Nephron (organoid): ENCODE measurements around the gene NEK11.

Experiments
- H3K27ac Mint-ChIP-seq, 3 experiments: 2 replicates each; pipeline ENCODE4 v1.8.0; 2020; ENCODE audit warnings: mixed read lengths in 3 of 3, mild to moderate bottlenecking in 2 of 3, moderate library complexity in 1 of 3
- H3K27me3 Mint-ChIP-seq: 2 replicates; pipeline ENCODE4 v1.8.0; 2021; ENCODE audit warnings: low read depth, mild to moderate bottlenecking, moderate library complexity, mixed read lengths
- H3K36me3 Mint-ChIP-seq: 2 replicates; pipeline ENCODE4 v1.8.0; 2020; ENCODE audit warnings: low read depth, mixed read lengths
- H3K4me1 Mint-ChIP-seq: 2 replicates; pipeline ENCODE4 v1.8.0; 2020; ENCODE audit warnings: mixed read lengths
- H3K4me3 Mint-ChIP-seq, 3 experiments: 2 replicates each; pipeline ENCODE4 v1.8.0; 2020; ENCODE audit warnings: mild to moderate bottlenecking in 3 of 3, mixed read lengths in 3 of 3, moderate library complexity in 2 of 3
- H3K9me3 Mint-ChIP-seq: 2 replicates; pipeline ENCODE4 v1.8.0; 2020; ENCODE audit warnings: mixed read lengths
- TF ChIP-seq, protein P1 (sequence below), 3 experiments: fragments of 200-600 bp; sonication (generic); IDR thresholded peaks; one replicate each; pipeline ENCODE4 v1.5.0; 2021; ENCODE audit warnings: antibody characterized with exemption in 3 of 3; ENCODE audit not compliant: unreplicated experiment in 3 of 3

NEK11 gene

GRCh38 chr3:131275556-131275955, 248.9 kb downstream of the NEK11 start:
- H3K9me3 Mint-ChIP-seq: no peaks in the 10 kb centered on the region
- no peaks in the 10 kb centered on the region for H3K36me3 Mint-ChIP-seq
- no peaks in the 10 kb centered on the region for H3K27me3 Mint-ChIP-seq
- H3K4me3 Mint-ChIP-seq: no peak overlapping the region
- no peak overlapping the region for H3K27ac Mint-ChIP-seq
- no peaks in the 10 kb centered on the region for H3K4me1 Mint-ChIP-seq
- TF ChIP-seq, protein P1, sequence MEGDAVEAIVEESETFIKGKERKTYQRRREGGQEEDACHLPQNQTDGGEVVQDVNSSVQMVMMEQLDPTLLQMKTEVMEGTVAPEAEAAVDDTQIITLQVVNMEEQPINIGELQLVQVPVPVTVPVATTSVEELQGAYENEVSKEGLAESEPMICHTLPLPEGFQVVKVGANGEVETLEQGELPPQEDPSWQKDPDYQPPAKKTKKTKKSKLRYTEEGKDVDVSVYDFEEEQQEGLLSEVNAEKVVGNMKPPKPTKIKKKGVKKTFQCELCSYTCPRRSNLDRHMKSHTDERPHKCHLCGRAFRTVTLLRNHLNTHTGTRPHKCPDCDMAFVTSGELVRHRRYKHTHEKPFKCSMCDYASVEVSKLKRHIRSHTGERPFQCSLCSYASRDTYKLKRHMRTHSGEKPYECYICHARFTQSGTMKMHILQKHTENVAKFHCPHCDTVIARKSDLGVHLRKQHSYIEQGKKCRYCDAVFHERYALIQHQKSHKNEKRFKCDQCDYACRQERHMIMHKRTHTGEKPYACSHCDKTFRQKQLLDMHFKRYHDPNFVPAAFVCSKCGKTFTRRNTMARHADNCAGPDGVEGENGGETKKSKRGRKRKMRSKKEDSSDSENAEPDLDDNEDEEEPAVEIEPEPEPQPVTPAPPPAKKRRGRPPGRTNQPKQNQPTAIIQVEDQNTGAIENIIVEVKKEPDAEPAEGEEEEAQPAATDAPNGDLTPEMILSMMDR (IDR thresholded peaks at IDR 0.05; ENCODE audit: unreplicated experiment in 3 of 3): no peak

DNA sequence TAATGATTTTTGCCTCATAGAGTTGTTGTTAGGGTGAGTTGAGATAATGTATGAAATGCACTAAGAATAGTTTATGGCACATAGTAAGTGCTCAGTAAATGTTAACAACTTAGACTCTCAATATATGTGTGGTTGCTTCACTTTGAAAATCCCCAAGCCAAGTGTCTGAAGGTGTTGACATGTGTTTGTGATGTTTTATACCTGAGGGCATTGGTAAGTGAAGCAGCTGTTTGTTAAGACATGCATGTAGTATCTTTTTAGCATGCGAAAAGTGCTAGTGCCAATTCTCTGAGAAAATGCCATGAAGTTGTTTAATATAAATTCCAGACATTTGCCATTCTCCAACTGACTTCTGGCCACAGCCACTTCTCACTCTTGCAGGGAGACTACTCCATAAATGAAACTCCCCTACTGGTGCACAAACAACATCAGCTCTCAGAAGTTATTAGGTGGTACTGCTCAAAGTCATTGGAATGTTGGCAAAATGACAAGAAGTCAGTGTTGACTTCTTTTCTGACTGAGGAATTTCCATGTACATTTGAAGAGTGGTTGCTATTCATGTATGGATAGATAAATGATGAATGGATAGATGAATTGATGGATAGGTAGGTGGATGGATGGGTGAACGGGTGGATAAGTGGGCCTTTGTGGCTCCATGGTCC, 251.3 kb downstream of the NEK11 start:
- H3K36me3 Mint-ChIP-seq: no peaks in the 10 kb centered on the region
- H3K9me3 Mint-ChIP-seq: no peaks in the 10 kb centered on the region
- TF ChIP-seq, protein P1 (IDR thresholded peaks at IDR 0.05; ENCODE audit: unreplicated experiment in 3 of 3): no peak
- peaks cover 5% of the 10 kb centered on the region for H3K4me1 Mint-ChIP-seq
- H3K27me3 Mint-ChIP-seq: no peaks in the 10 kb centered on the region
- no peak overlapping the region for H3K4me3 Mint-ChIP-seq
- peak overlapping the region; percentile 59 to 85 (median 83) for H3K27ac Mint-ChIP-seq

DNA sequence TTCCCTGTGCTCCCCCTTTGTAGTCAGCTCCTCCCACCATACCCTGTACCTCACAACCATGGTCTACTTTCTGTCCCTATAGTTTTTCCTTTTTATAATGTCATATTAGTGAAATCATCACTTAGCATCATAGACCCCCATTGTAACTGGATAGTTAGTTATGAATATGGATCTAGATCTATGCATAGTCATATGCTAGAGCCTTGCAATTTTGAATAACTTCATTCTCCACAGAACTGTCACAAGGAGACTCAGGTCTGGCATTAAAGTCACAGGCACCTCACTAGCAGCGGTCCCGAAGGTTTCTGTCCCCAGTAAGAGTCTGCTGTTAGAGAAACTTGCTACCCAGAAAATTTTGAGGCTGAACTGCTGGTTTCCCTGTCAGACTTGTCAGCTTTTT, 252.9 kb downstream of the NEK11 start:
- TF ChIP-seq, protein P1 (IDR thresholded peaks at IDR 0.05; ENCODE audit: unreplicated experiment in 3 of 3): no peak
- Mint-ChIP-seq H3K9me3 (no peaks in the 10 kb centered on the region), H3K4me3 (no peak overlapping the region), H3K4me1 (peaks cover 5% of the 10 kb centered on the region), H3K27me3 (no peaks in the 10 kb centered on the region), H3K36me3 (no peaks in the 10 kb centered on the region), H3K27ac (no peak overlapping the region)

DNA sequence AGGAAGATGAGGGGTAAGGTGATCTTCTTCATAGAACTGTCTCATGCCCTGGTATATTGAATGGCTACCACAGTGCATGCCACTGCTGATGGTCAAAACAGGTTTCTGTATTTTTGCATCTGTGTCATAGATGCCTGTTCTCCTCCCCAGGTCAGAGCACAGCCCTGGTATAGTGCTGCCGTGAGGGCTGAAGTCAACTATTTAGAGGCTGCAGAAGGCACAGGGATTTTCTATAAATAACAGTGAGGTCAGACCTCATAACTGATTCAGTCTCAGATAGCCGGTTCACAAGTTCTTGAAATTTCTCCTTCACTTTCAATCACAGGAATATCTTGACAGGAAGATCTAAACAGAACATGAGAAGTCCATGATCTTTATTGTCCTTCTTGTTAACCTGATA, 255.7 kb downstream of the NEK11 start:
- Mint-ChIP-seq H3K4me3 (no peak overlapping the region), H3K9me3 (no peaks in the 10 kb centered on the region), H3K27me3 (no peaks in the 10 kb centered on the region), H3K27ac (no peak overlapping the region), H3K4me1 (peaks cover 5% of the 10 kb centered on the region), H3K36me3 (no peaks in the 10 kb centered on the region)
- TF ChIP-seq, protein P1 (IDR thresholded peaks at IDR 0.05; ENCODE audit: unreplicated experiment in 3 of 3): no peak

DNA sequence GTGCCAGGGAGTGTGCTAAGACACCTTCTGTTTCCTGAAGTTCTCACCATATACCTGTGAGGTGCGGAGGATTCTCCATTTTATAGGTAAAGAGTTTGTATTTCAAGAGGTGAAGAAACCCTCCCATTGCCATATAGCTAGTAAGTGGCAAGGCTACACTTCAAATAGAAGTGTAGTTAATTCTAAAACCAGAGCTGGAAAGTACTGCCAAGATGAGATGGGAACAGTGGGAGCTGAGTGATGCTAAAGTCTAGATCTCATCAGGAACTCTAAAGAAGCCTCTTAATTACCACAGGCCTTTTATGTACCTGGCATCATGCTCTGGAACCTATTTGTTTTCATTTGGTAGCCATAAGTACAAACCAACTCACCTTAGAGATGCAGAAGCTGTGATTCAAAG, 256.3 kb downstream of the NEK11 start:
- no peaks in the 10 kb centered on the region for H3K27me3 Mint-ChIP-seq
- no peak overlapping the region for H3K4me3 Mint-ChIP-seq
- no peaks in the 10 kb centered on the region for H3K36me3 Mint-ChIP-seq
- TF ChIP-seq, protein P1 (IDR thresholded peaks at IDR 0.05; ENCODE audit: unreplicated experiment in 3 of 3): no peak
- peaks cover 5% of the 10 kb centered on the region for H3K4me1 Mint-ChIP-seq
- no peaks in the 10 kb centered on the region for H3K9me3 Mint-ChIP-seq
- no peak overlapping the region for H3K27ac Mint-ChIP-seq

DNA sequence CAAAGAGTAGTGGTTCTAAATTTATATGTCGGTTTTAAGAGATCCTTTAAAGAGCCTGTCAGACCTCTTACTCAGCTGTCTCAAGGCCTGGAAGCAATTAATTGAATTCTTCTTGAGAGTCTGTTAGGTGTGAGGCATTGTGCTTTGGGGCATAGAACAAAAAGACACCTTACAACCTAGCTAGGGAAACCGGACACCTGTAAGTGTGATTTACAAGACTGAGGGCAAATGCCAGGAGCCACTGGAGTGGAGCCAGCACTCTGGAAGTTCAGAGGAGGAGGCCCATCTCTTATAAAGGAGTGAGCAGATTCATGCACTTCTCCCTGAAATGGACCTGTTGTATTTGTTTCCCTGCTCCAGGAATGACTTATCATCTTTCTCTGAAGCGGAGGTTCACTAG, 257.2 kb downstream of the NEK11 start:
- Mint-ChIP-seq H3K4me3 (no peak overlapping the region), H3K27me3 (no peaks in the 10 kb centered on the region), H3K27ac (no peak overlapping the region), H3K4me1 (peaks cover 5% of the 10 kb centered on the region), H3K9me3 (no peaks in the 10 kb centered on the region), H3K36me3 (no peaks in the 10 kb centered on the region)
- TF ChIP-seq, protein P1 (IDR thresholded peaks at IDR 0.05; ENCODE audit: unreplicated experiment in 3 of 3): no peak
